Brain microvascular endothelial cell (primary cell): ENCODE measurements around the gene WDFY1.
"Not testable (repeated sequence)": the region's sequence is repeated elsewhere in the genome, so short reads cannot be mapped to it uniquely, and the experiment has no call there.

Experiments used
- DNase-seq: peaks from one replicate; pipeline ENCODE4 v3.0.0-alpha.2; 2020
- H3K27ac ChIP-seq: fragments of 250-450 bp; sonication (Bioruptor Pico); 2 replicates; pipeline ENCODE4 v1.5.1; 2020; ENCODE audit warnings: mild to moderate bottlenecking, moderate library complexity
- H3K27me3 ChIP-seq: fragments of 250-450 bp; sonication (Bioruptor Pico); replicated peaks from 2 replicates; pipeline ENCODE4 v1.5.1; 2020; ENCODE audit warnings: mild to moderate bottlenecking
- H3K36me3 ChIP-seq: fragments of 250-450 bp; sonication (Bioruptor Pico); replicated peaks from 2 replicates; pipeline ENCODE4 v1.5.1; 2020; ENCODE audit warnings: mild to moderate bottlenecking
- H3K4me3 ChIP-seq: 2 replicates; pipeline ENCODE4 v1.5.1; 2011; ENCODE audit warnings: low read depth, mild to moderate bottlenecking, control low read depth, low read length, moderate library complexity
- in situ Hi-C: cut with HindIII; loops from 2 replicates; pipeline ENCODE4 v1.10.0; 2017; ENCODE audit warnings: low sequenced_read_pairs, low pct_ligation_motif_present
- TF ChIP-seq, protein P1 (sequence below): IDR thresholded peaks from 2 replicates; pipeline ENCODE4 v1.5.1; 2011; ENCODE audit warnings: low read depth, mild to moderate bottlenecking, moderate library complexity, low read length, control low read depth, inconsistent platforms; ENCODE audit errors: missing control alignments

Gene WDFY1

GRCh38 chr2:223945755-223946154 is 620 bp upstream of the WDFY1 start:
- Histone ChIP-seq H3K27me3 (no peaks in the 10 kb centered on the region), H3K4me3 (no peak overlapping the region), H3K36me3 (no peaks in the 10 kb centered on the region), H3K27ac (no peak overlapping the region)
- no peak for DNase-seq
- TF ChIP-seq, protein P1, sequence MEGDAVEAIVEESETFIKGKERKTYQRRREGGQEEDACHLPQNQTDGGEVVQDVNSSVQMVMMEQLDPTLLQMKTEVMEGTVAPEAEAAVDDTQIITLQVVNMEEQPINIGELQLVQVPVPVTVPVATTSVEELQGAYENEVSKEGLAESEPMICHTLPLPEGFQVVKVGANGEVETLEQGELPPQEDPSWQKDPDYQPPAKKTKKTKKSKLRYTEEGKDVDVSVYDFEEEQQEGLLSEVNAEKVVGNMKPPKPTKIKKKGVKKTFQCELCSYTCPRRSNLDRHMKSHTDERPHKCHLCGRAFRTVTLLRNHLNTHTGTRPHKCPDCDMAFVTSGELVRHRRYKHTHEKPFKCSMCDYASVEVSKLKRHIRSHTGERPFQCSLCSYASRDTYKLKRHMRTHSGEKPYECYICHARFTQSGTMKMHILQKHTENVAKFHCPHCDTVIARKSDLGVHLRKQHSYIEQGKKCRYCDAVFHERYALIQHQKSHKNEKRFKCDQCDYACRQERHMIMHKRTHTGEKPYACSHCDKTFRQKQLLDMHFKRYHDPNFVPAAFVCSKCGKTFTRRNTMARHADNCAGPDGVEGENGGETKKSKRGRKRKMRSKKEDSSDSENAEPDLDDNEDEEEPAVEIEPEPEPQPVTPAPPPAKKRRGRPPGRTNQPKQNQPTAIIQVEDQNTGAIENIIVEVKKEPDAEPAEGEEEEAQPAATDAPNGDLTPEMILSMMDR: no peak
- in situ Hi-C loops: no loop called here

DNA sequence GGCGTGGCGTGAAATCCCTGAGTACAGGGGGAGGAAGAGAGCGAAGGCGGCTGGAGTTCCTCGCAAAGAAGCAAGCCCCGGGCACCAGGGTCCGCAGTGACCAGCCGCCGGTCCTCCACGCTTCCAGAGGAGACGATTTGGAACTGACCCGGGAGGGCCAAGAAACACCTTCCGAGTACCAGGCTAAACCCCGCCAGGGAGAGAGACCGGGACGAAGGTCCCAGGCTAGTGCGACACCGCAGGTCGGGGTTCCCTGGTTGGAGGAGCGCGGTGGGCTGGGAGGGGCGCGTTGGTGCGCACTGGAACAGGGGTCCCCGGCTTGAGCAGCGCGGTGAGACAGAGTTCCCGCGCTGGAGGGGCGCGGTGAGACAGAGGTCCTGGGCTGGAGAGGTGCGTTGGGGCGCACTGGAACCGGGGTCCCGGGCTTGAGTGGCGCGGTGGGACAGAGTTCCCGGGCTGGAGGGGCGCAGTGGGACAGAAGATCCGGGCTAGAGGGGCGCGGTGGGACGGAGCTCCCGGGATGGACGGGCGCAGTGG is 901 bp downstream of the WDFY1 start:
- Histone ChIP-seq H3K27me3 (no peaks in the 10 kb centered on the region), H3K4me3 (peak overlapping the region; percentile 94), H3K36me3 (no peaks in the 10 kb centered on the region), H3K27ac (peak overlapping the region; percentile 82)
- TF ChIP-seq, protein P1: no peak
- in situ Hi-C loops: no loop called here
- no peak for DNase-seq

GRCh38 chr2:223943561-223944008 is 1.6 kb downstream of the WDFY1 start:
- TF ChIP-seq, protein P1: no peak
- peak overlapping the region; percentile 82 for H3K27ac ChIP-seq
- H3K27me3 ChIP-seq: no peaks in the 10 kb centered on the region
- in situ Hi-C loops: no loop called here
- peak overlapping the region; percentile 94 for H3K4me3 ChIP-seq
- no peaks in the 10 kb centered on the region for H3K36me3 ChIP-seq
- peak; percentile 42 for DNase-seq

GRCh38 chr2:223943135-223943534 is 2.0 kb downstream of the WDFY1 start:
- peak overlapping the region; percentile 94 for H3K4me3 ChIP-seq
- in situ Hi-C loops: no loop called here
- H3K27ac ChIP-seq: peak overlapping the region; percentile 82
- H3K27me3 ChIP-seq: no peaks in the 10 kb centered on the region
- DNase-seq: no peak
- no peaks in the 10 kb centered on the region for H3K36me3 ChIP-seq
- TF ChIP-seq, protein P1: no peak

DNA sequence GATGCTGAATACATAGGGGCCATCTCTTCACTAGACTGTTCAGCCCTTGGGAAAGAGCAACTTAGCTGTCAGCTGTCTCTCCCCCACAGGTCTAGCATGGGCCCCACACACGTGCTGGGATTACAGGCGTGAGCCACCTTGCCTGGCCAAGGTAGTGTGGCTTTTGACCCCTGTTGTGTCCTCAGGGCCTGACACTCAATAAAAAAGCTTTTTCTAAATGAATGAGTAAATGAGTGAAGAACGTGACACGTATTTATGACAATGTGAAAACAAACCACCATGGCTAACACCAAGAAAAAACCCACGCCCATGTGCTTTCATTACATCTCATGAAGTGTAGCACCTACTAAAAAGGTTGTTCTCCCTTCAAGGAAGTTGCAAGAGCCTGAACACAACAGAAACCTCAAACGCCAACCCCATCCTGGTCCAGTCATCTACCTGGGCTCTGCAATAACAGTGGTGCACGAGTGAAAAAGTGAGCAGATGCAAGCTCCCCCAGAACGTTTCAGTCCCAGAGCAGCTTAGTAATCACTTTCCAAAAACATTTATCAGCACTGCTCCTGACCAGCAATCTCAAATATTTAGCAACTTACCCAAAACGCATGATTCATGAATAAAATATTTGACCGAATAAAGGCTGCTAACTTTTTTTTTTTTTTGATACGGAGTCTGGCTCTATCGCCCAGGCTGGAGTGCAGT is 3.4 kb downstream of the WDFY1 start:
- peak overlapping the region; percentile 24 for H3K4me3 ChIP-seq
- TF ChIP-seq, protein P1: no peak
- peak; percentile 76 for DNase-seq
- H3K27ac ChIP-seq: peak overlapping the region; percentile 38
- no peaks in the 10 kb centered on the region for H3K36me3 ChIP-seq
- in situ Hi-C loops: no loop called here
- H3K27me3 ChIP-seq: no peaks in the 10 kb centered on the region

- H3K36me3 ChIP-seq, H3K27ac ChIP-seq, in situ Hi-C loops, H3K27me3 ChIP-seq, H3K4me3 ChIP-seq: not testable (repeated sequence)
- peak; percentile 64 for DNase-seq
Observed at GRCh38 chr2:223939438-223939837, 5.7 kb downstream of the WDFY1 start.
